C4-2B (cell line): Measurements from ENCODE around the gene GPR137B.

Experiments
- ZFX ChIP-seq: fragments of 450-650 bp; IDR thresholded peaks from 2 replicates; pipeline ENCODE4 v1.6.1; 2017
- TF ChIP-seq, protein P1 (sequence below): fragments of 450-650 bp; conservative IDR thresholded peaks from 2 replicates; pipeline ENCODE4 v1.5.1; 2017; ENCODE audit warnings: mild to moderate bottlenecking

DNA sequence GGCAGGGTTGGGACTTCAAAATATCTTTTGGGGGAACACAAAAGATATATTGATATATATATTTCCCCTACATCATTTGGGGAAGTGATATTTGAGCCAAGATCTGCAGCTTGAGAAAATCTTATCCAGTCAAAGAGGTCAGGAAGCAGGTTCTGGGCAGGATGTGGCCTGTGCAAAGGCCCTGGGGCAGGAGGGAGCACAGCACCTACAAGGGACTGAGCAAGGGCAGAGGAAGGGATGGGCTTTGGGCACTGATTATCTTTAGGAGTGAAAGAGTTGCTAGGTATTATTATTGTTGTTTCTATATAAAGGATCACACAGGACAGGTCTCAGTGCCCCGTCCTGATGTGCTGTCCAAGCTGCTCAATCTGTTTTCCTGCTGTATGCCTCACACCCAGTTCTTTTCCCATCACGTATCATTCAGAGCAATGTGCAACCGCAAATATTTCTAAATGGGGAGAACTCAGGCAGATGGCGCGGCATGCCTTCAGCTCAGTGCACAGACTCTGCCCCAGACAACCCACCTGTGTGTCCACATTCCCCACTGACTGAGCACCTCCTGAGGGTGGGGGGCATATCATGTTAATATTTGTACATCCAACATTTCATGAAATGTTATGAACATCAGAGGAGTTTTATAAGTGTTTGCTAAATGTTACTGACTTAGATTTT lies 28.1 kb upstream of the GPR137B start:
- TF ChIP-seq, protein P1, sequence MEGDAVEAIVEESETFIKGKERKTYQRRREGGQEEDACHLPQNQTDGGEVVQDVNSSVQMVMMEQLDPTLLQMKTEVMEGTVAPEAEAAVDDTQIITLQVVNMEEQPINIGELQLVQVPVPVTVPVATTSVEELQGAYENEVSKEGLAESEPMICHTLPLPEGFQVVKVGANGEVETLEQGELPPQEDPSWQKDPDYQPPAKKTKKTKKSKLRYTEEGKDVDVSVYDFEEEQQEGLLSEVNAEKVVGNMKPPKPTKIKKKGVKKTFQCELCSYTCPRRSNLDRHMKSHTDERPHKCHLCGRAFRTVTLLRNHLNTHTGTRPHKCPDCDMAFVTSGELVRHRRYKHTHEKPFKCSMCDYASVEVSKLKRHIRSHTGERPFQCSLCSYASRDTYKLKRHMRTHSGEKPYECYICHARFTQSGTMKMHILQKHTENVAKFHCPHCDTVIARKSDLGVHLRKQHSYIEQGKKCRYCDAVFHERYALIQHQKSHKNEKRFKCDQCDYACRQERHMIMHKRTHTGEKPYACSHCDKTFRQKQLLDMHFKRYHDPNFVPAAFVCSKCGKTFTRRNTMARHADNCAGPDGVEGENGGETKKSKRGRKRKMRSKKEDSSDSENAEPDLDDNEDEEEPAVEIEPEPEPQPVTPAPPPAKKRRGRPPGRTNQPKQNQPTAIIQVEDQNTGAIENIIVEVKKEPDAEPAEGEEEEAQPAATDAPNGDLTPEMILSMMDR: no peak
- TF ChIP-seq ZFX: no peak
